Superior temporal gyrus (tissue), 1 donor: ENCODE data around the gene RBM41.
"Not testable (repeated sequence)": the region's sequence is repeated elsewhere in the genome, so short reads cannot be mapped to it uniquely, and the experiment has no call there.

Experiments
- DNase-seq: peaks from one replicate; pipeline ENCODE4 v3.0.0-alpha.2; 2016; ENCODE audit errors: extremely low spot score

Gene RBM41

DNA sequence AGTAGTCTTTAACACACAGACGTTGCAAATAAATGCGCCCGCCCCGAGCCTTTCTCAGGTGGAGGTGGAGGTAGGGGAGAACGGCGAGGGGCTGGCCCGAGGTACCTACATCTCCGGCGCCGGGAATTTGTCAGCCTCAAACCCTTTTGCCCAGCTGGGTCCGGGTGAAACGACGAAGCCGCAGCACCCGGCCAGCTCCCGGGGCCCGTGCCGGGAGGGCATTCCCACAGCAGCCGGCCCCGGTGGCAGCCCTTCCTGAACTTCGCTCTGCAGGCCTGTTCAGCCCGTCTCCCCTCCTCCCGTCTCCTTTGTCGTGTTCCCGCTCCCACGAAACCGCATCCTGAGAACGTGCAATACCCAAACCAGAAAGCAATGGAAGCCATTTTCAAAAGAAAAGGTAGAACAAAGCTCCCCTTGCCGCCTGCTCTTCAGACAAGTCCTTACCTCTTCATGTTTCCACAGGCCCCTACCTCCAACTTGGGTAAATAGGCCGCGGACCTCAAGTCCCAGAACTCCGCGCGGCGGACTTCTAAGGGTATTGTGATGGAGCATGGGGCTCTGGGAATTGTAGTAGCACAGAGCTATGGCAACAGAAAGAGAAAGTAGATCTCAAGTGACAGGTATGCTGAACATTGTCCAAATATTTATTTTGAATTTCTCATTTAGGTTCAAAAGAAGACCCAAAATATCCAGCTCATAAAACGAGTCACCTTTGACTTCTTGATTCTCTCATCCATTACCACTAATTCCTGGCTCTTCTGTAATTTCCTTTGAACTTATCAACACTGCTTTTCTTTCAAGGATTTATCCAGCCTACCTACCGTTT lies at the start of gene RBM41:
TSS of gene RBM41 (minus strand) at position 501 of the 826 bp plus-strand sequence. CDS start at position 452, 49 bp downstream.
- DNase-seq = peak; percentile 89

DNA sequence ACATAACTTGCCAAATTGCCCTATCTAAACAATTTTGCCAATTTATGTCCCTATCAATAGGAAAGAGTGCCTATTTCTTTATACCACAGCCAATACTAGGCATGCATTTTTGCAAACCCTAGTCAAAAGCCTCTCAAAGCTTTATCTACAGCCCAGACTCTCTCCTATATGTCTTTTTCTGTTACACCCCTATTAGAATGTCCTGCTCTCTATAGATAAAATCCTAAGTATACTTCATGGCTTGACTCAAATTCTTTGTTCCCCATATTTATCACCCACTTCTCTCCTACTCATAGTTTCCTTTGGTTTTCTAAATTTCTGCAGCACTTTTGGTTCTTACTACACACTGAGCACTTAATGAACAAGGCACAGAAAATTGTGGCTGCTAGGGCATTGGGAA lies 49.6 kb upstream of the RBM41 start:
- no peak for DNase-seq

DNA sequence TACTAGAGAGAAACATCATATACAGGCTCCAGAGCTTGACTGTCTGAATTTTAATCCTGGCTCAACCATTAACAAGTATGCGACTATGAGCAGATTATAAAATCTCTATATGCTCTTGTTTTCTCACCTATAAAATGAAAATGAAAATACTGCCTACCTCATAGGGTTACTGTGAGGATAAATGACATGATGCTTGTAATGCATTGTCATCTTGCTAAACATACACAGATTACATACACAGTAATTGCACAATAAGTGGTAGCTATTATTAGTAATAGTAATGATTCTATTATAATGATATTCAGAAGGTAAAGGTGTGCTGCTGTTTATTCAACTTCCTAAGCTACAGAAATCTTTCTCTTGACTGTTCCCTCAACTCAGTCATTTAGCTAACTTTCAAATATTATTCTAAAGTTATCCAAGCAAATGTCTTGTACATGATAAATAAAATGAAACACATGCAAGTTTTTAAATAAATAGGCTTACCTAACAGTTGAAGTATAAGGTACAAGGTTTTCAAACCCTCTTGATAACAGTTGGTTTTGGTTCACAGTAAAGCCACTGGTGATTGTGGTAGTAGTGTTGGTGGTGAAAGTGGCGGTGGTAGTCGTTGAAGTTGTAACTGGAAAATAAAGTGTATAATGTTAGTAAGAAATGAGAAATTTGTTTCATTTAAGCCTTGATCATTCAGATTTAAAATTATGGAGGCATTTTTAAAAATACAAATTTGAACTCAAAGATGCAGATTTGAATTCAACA lies 48.7 kb upstream of the RBM41 start:
- DNase-seq = no peak

DNA sequence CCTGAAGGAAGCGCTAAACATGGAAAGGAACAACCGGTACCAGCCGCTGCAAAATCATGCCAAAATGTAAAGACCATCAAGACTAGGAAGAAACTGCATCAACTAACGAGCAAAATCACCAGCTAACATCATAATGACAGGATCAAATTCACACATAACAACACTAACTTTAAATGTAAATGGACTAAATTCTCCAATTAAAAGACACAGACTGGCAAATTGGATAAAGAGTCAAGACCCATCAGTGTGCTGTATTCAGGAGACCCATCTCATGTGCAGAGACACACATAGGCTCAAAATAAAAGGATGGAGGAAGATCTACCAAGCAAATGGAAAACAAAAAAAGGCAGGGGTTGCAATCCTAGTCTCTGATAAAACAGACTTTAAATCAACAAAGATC lies 39.0 kb upstream of the RBM41 start:
- not testable (repeated sequence) for DNase-seq

DNA sequence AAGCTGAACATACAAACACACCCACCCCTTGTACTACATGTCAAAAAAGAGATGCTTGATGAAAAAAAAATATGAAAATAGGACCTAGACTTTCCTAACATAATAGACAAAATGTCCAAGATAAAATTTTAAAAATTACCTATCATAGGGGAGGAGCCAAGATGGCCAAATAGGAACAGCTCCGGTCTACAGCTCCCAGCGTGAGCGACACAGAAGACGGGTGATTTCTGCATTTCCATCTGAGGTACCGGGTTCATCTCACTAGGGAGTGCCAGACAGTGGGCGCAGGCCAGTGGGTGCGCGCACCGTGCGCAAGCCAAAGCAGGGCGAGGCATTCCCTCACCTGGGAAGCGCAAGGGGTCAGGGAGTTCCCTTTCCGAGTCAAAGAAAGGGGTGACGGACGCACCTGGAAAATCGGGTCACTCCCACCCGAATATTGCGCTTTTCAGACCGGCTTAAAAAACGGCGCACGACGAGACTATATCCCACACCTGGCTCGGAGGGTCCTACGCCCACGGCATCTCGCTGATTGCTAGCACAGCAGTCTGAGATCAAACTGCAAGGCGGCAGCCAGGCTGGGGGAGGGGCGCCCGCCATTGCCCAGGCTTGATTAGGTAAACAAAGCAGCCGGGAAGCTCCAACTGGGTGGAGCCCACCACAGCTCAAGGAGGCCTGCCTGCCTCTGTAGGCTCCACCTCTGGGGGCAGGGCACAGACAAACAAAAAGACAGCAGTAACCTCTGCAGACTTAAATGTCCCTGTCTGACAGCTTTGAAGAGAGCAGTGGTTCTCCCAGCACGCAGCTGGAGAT lies 37.2 kb upstream of the RBM41 start:
- not testable (repeated sequence) for DNase-seq

DNA sequence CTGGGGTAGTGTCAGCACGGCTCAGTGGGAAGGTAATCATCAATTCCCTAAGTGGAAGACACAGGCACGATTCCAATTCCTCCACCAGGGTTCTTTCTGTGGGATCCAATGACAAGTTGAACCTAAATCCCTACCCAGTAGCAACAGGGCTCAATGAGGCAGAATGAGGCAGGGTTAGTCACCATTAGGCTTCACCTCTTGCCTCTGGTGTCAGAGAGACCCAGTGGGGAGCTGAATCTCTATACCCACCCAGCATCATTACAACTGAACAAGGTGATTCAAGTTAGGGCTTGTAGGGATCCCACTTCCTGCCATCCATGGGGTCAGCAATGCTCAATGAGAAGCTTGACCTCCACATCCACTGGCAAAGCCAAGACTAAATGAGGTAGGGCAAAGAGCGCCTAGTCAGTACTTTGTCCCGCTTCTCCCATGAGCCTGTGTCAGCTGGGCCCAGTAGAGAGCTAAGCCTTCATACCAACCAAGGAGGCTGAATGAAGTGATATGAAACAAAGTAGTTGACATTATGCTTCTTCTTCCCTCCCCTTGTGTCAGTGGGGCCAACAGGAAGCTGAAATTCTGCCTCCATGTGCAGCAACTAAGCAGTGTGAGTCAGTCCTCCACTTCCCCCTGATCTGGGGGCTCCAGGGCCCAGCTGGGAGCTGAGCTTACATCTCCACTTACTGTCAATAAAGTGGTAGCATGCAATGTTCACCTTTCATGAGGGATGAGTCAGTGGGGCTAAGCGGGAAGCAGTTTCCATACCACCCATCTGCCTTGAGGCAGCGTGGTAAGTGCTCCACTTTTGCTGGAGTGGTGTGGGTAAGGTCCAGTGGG lies 36.4 kb upstream of the RBM41 start:
- DNase-seq = no peak

DNA sequence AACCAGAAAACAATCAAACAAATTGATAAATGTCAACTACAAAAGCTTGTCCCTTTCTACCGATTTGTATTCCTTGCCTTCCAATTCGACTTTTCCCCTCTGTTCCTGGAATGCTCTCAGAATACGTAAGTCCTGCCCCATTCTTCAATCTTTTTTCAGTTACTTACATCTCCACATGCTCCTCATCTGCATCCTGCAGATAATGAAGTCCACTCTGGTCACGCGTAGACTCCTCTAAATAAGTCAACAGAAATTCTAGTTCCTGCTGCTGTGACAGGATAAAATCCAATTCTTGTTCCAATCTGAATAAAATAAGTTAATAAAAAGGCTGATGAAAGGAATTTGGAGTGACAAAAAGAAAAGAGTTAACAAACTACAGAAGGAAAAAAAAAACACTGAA lies 34.4 kb upstream of the RBM41 start:
- no peak for DNase-seq

DNA sequence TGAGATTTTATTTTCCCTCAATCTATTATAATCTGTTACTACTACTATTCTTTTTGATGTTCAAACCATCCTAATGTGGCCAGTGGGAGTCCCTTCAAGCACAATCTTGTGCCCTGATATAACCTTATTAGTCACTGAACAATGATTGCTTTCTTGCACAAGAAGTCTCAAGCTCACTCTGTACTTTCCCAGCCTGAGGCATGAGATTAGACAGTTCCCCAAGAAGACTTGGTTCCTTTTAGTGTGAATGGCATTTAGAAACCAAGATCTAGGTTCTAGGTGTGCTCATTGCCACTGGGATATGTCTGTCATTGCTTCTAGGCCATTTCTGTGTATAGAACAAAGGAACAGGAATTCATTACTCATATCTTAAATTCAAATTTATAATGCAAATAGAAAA lies 28.0 kb upstream of the RBM41 start:
- DNase-seq = no peak

DNA sequence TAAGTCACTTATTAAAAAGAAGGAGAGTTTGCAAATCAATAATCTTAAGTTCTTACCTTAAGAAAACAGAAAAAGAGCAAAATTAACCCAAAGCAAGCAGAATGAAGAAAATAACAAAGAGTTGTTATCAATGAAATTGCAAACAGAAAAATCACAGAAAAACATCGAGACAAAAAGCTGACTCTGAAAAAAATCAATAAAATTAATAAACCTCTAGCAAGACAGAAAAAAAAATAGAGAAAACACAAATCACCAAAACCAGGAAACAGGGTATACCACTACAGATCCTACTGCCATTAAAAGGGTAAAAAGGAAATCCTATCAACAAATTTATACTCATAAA lies 17.3 kb upstream of the RBM41 start:
- no peak for DNase-seq

DNA sequence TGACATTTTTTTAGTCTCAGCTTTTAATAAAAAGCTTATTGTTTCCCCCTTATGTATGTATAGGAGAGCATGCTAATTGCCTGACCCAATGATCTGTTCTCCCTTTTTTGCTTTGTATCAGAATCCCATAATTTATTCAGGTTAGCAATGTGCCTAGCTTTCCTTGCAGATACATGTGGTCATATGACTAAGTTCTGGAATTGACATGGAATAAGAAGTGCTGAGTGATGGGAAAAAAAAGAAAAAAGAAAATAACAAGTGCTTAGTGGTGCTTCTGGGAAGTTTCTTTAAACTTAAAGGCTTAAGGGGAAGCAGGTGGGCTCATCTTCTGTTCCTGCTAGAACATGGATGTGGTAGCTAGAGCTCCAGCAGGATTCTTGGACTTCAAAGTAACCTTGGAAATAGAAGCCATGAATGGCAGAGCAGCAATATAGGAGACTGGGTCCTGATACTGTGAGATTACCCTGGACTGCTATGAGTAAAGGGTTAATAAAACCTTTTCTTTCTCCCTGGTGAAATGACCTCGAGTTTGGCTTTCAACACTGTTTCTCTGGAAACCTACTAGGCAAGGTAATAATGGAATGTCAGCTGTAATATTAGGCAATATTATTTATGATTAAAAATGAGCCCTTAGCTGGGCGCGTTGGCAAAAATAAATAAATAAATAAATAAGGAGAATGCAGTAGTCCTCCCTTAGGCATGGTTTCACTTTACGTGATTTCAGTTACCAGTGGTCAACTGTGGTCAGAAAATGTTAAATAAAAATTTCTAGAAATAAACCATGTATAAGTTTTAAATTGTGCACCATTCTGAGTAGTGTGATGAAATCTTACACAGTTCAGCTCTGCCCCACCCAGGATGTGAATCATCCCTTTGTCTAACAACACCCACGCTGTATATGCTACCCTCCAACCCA lies 16.7 kb upstream of the RBM41 start:
- no peak for DNase-seq

DNA sequence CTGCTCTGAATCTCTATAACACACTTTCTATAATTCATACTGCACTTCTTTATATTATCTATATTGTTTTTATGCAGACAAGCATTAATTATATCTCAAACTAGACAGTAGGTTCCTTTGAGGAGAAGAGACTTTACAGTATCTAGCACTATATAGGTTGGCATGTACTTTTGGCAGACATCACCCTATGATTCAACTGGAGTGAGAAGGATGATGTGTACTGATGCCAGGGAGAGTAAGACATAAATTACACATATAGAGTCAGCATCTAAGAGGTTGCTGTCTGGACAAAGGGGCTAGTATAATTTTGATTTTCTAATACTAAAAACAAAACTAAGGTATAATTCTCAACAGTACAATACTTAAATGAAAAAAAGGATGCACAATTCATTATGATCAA lies 5.1 kb upstream of the RBM41 start:
- DNase-seq = no peak

DNA sequence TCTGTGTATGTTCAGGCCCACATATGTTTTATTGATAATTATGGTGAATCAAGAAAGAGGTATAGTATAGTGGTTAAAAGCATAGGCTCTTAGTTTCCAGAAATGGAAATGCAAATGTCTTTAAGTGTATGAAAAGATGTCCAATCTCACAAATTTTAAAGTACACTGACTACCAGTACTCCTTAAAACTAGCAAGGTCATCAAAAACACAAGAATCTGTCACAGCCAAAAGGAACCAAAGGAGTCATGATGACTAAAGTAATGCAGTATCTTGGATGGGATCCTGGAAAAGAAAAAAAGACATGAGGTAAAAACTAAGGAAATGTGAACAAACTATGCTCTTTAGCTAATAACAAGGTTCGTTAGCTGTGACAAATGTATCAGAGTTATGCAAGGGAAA lies 661 bp upstream of the RBM41 start:
- no peak for DNase-seq

DNA sequence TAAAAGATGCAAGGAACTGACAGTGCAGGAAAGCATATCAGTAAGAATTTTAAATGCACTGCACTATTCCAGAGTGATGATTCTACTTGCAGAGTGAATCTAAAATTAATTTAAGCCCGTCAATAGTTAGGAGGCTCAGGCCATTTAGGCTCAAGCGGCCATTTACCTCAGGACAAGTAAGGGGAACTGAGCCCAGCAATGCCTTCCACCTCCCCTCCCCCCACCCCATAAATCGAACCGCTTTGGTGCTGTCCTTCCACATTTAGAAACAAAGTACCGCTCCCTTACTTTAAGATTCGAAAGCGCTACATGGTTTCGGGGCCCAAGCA lies 665 bp downstream of the RBM41 start:
- no peak for DNase-seq

DNA sequence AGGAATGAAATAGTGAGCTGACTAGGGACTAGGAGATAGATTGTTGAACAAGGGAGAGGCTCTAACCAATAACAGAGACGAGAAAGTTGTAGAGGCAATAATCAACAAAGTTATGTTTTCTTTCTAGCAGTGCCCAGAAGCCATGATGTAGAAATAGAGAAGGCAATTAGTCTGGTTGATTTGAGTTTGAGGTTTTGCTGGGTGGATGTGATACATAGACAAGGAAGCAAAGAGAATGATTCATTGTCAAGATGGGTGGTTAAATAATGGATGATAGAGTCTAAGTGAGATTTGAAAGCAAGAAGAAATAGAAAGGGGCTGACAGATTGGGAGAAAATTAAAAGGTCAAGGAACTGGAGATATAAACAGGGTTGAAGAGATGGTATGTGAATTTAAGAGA lies 11.2 kb downstream of the RBM41 start:
- no peak for DNase-seq

DNA sequence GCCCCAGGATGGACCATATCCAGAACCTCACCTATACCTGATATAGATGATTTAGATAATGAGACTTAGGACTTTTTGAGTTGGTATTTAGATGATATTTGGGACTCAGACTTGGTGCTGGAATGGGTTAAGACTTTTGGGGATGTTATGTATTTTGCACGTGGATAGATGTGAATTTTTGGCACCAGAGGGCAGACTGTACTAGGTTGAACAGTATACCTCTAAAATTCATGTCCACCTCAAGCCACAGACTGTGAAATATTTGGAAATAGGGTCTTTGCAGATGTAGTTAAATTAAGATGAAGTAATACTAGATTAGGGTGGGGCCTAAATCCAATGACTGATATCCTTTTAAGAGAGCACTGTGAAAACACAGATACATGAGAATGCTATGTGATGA lies 15.6 kb downstream of the RBM41 start:
- DNase-seq = no peak

DNA sequence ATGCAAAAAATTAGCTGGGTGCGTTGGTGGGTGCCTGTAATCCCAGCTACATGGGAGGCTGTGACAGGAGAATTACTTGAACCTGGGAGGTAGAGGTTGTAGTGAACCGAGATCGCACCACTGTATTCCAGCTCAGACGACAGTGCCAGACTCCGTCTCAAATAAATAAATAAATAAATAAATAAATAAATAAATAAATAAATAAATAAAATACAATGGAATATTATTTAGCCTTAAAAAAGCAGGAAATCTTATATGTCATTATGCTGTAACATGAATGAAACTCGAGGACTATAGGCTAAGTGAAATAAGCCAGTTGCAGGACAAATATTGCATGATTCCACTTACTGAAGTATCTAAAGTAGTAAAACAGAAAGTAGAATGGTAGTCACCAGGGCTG lies 42.5 kb downstream of the RBM41 start:
- no peak for DNase-seq

DNA sequence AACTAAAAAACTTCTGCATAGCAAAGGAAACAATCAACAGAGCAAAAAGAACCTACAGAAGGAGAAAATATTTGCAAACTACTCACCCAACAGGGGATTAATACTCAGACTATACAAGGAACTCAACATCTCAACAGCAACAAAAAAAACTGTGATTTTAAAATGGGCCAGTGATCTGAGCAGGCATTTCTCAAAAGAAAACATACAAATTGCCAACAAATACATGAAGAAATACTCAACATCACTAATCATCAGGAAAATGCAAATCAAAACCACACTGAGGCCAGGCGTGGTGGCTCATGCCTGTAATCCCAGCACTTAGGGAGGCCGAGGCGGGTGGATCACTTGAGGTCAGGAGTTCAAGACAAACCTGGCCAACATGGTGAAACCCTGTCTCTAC lies 60.9 kb downstream of the RBM41 start:
- DNase-seq = not testable (repeated sequence)

DNA sequence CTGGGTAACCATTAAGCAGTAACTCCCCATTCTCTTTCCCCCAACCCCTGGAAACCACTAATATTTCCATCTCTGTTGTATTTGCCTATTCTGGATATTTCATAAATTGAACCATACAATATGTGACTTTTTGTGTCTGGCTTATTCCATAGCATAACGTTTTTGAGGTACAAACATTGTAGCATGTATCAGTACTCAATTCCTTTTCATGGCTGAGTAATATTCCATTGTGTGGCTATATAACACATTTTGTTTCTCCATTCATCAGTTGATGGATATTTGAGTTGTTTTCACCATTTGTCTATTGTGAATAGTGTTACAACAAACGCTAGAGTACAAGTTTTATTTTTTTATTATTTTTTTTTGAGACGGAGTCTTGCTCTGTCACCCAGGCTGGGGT lies 63.6 kb downstream of the RBM41 start:
- no peak for DNase-seq

DNA sequence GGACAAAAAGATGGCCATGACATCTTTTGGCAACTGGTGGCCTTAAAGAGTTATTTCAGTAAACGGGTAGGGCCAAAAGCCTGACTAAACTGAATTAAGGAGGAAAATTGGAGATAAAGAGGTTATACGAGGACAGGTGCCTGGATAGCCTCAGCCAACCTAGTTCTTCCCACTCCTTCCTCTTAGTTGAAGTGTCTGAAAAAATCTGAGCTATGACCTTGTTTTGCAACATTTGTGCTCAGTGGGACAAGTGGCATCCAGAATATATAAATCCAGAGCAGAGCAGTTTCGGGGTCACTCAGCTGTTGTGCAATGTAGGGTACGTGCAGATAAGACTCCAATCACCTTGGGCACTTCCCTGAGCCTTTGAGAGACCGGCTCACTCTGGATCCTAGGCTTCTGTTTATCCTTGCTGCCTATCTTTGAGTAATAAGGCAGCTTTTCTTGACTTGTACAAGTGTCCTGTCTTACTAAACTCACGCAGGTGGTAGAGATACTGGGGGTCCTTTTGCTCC lies 68.4 kb downstream of the RBM41 start:
- no peak for DNase-seq

DNA sequence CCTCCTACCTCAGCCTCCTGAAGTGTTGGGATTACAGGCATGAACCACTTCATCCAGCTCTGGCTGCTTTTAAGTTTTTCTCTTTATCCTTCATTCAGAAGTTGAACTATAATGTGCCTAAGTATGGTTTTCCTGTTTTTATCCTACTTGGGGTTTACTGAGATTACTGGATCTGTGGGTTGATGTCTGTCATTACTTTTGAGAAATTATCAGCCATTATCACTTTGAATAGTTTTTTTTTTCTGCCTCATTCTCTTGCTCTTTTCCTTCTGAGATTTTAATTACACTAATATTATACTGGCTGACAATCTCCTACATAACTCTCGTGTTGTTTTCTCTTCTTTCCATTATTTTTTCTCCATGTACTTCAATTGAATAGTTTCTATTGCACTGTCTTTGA lies 71.0 kb downstream of the RBM41 start:
- DNase-seq = no peak
